Tibial artery (tissue), 4 donors: ENCODE data around the gene KIF26B.

Experiments
- DNase-seq, 2 donors: peaks; one replicate each; pipeline ENCODE4 v3.0.0-alpha.2; 2019
- H3K27ac ChIP-seq, 2 donors: fragments of 200-600 bp; sonication (generic) in 1 of 2; 1 replicate in 1 of 2; 2 replicates in 1 of 2; pipeline ENCODE4 v1.5.1; 2018 to 2019; ENCODE audit warnings: mild to moderate bottlenecking in 1 of 2
- H3K27me3 ChIP-seq, 2 donors: fragments of 200-600 bp; sonication (generic) in 1 of 2; one replicate each; pipeline versions ENCODE4 v1.5.1 to v1.6.0; 2016 to 2019
- H3K36me3 ChIP-seq, 3 donors: fragments of 200-600 bp; sonication (generic) in 2 of 3; one replicate each; pipeline ENCODE4 v1.5.1; 2016 to 2019; ENCODE audit warnings: mild to moderate bottlenecking in 2 of 3
- H3K4me1 ChIP-seq, 4 donors: fragments of 200-600 bp; sonication (generic) in 2 of 4; 1 replicate in 3 of 4; 2 replicates in 1 of 4; pipeline ENCODE4 v1.5.1; 2016 to 2019
- H3K4me3 ChIP-seq, 2 donors: fragments of 200-600 bp; sonication (generic) in 1 of 2; 1 replicate in 1 of 2; 2 replicates in 1 of 2; pipeline ENCODE4 v1.5.1; 2018 to 2019; ENCODE audit warnings: mild to moderate bottlenecking in 2 of 2
- H3K9me3 ChIP-seq, 3 donors: fragments of 200-600 bp; sonication (generic) in 1 of 3; one replicate each; pipeline ENCODE4 v1.5.1; 2016 to 2019
- intact Hi-C: fragments of 100-400 bp; cut with DNase I; formaldehyde crosslinking; loops from one replicate; pipeline ENCODE4 v1.15.0; 2023; ENCODE audit warnings: low total_unique reads
- TF ChIP-seq, protein P1 (sequence below), 2 experiments: fragments of 200-600 bp in 1 of 2; fragments of 450-650 bp in 1 of 2; IDR thresholded peaks; one replicate each; pipeline ENCODE4 v1.5.1; 2017 to 2019; ENCODE audit warnings: antibody characterized with exemption in 2 of 2, mild to moderate bottlenecking in 1 of 2, moderate library complexity in 1 of 2

Gene KIF26B

DNA sequence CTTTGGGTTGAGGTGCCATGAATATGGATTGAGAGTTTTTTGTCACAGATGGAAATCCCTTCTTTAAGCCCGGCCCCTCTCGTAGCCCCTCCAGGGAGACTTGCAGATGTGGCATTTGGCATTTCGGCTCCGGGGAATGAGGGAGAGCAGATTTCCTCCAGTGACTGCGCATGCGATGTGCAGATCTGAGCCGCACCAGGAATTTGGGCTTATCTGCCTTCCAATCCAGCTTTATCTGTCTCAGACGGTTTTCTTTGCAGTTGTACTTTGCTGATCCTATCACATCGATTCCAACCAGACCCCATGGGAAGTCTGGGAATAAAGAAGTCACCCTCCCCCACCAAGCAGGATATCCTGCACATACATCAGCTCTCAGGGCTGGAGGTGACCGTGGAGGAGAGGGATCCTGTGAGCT lies 11.7 kb downstream of the KIF26B start:
- Histone ChIP-seq H3K27ac (no peak overlapping the region), H3K36me3 (no peaks in the 10 kb centered on the region), H3K9me3 (no peaks in the 10 kb centered on the region), H3K27me3 (peaks cover 0 to 62% of the 10 kb centered on the region in 2 donors), H3K4me3 (peak overlapping the region in 1 of 2 donors; percentile 8), H3K4me1 (no peaks in the 10 kb centered on the region)
- TF ChIP-seq, protein P1, sequence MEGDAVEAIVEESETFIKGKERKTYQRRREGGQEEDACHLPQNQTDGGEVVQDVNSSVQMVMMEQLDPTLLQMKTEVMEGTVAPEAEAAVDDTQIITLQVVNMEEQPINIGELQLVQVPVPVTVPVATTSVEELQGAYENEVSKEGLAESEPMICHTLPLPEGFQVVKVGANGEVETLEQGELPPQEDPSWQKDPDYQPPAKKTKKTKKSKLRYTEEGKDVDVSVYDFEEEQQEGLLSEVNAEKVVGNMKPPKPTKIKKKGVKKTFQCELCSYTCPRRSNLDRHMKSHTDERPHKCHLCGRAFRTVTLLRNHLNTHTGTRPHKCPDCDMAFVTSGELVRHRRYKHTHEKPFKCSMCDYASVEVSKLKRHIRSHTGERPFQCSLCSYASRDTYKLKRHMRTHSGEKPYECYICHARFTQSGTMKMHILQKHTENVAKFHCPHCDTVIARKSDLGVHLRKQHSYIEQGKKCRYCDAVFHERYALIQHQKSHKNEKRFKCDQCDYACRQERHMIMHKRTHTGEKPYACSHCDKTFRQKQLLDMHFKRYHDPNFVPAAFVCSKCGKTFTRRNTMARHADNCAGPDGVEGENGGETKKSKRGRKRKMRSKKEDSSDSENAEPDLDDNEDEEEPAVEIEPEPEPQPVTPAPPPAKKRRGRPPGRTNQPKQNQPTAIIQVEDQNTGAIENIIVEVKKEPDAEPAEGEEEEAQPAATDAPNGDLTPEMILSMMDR (IDR thresholded peaks at IDR 0.05): no peak
- intact Hi-C loops: no loop called here
- DNase-seq: no peak

DNA sequence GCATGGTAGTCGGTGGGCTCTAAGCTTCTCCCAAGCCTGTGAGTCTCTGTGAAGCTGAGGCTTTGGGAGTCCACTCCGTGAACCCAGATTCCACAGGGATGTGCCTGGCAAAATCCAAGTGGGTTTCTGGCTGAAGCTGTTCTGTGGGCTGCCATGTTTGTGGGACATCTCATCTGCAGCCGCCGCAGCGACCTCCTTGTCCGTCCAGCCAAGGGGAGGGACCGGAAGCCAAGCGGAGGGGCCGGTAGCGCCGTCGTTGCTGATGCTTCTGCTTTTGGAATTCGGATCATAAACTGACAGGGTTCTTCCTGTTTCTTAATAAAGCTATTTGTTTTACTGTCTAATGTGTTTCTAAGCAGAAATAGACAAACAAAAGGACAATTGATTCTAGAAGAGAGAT lies 13.3 kb downstream of the KIF26B start:
- intact Hi-C loops: no loop called here
- H3K4me1 ChIP-seq: no peaks in the 10 kb centered on the region
- H3K27ac ChIP-seq: no peak overlapping the region
- H3K9me3 ChIP-seq: no peaks in the 10 kb centered on the region
- TF ChIP-seq, protein P1 (IDR thresholded peaks at IDR 0.05): no peak
- no peak for DNase-seq
- peaks cover 0 to 53% of the 10 kb centered on the region in 2 donors for H3K27me3 ChIP-seq
- no peak overlapping the region for H3K4me3 ChIP-seq
- H3K36me3 ChIP-seq: no peaks in the 10 kb centered on the region

DNA sequence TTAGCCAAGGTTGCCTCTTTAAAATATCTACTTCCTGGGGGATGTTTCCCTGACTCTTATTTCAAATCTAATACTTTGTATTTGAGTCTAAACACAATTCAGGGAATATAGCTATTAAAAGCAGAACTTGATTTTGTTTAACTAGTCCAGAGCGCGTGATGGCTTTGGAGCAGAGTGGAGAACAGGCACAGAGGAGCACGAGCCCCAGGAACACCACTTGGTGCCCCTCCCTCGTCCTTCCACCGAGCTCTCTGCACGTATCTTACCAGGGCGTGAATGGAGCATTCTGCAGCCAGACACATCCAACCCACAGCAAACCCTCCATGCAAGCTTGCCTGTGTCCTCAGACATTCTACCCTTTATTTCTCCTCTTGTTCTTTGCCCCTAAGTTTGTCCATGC lies 14.1 kb downstream of the KIF26B start:
- intact Hi-C loops: no loop called here
- Histone ChIP-seq H3K27me3 (peaks cover 0 to 53% of the 10 kb centered on the region in 2 donors), H3K9me3 (no peaks in the 10 kb centered on the region)

DNA sequence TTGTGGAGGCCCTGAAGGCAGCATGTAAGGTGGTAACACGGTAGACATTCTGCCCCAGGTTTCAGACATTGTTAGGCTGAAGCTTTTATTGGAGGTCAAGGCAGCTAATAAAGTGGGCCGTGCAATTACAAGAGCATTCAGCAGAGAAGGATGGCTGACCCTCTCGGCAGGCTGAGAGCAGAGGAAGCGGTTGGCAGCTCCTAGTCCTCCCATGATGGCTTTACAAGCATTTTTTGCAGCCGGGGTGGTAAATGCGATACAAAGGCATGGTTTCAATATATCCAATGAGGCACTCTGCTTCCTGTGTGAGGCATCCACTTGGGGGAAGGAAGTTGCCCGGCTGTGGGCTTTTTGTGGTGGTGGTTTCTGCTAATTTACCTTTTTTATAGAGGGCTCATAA lies 14.6 kb downstream of the KIF26B start:
- H3K36me3 ChIP-seq: no peaks in the 10 kb centered on the region
- TF ChIP-seq, protein P1 (IDR thresholded peaks at IDR 0.05): no peak
- intact Hi-C loops: no loop called here

More for the DNA sequence above, 14.1 kb downstream of the KIF26B start:
- TF ChIP-seq, protein P1 (IDR thresholded peaks at IDR 0.05): no peak
- H3K36me3 ChIP-seq: no peaks in the 10 kb centered on the region
- DNase-seq: no peak
- no peaks in the 10 kb centered on the region for H3K4me1 ChIP-seq
- H3K27ac ChIP-seq: no peak overlapping the region
- no peak overlapping the region for H3K4me3 ChIP-seq

DNA sequence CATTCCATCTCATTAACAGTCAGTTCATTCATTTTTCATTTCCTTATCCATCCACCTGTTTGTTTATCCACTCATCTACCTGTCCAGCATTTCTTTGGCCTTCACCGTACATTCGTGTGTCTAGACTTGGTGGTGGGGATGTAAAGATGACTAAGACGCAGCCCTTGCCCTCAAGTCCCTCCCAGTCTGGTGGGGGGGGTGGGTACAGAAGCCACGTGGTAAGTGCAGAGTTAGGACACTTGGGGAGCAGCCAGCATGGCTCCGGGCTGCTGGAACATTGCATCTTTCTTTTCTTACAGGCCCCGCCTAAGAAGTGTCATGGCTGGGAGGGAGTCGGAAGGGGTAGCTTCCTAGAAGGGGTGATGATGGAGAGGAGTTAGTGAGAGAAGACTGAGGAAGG lies 17.2 kb downstream of the KIF26B start:
- Histone ChIP-seq H3K36me3 (no peaks in the 10 kb centered on the region), H3K27ac (no peak overlapping the region), H3K9me3 (no peaks in the 10 kb centered on the region), H3K27me3 (peaks cover 0 to 40% of the 10 kb centered on the region in 2 donors), H3K4me1 (no peaks in the 10 kb centered on the region), H3K4me3 (no peak overlapping the region)
- TF ChIP-seq, protein P1 (IDR thresholded peaks at IDR 0.05): no peak
- no peak for DNase-seq
- intact Hi-C loops: no loop called here

More for the DNA sequence above, 14.6 kb downstream of the KIF26B start:
- Histone ChIP-seq H3K9me3 (no peaks in the 10 kb centered on the region), H3K27ac (no peak overlapping the region), H3K27me3 (peaks cover 0 to 51% of the 10 kb centered on the region in 2 donors), H3K4me3 (no peak overlapping the region), H3K4me1 (no peaks in the 10 kb centered on the region)
- no peak for DNase-seq

DNA sequence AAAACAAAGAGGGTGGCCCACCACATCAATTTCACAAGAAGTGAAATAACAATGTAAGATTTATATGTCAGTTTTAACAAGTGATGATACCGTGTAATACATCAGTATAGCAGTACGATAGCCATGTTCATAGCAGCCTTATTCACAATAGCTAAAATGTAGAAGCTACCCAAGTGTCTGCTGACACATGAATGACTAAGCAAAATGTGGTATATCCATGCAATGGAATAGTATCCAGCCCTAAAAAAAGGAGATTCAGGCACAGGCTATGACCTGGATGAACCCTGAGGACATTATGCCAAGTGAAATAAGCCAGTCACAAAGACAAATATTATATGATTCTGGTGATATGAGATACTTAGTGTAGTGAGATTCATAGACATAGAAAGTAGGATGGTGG lies 18.0 kb downstream of the KIF26B start:
- no peak for DNase-seq
- peaks cover 0 to 34% of the 10 kb centered on the region in 2 donors for H3K27me3 ChIP-seq
- no peaks in the 10 kb centered on the region for H3K36me3 ChIP-seq
- H3K9me3 ChIP-seq: no peaks in the 10 kb centered on the region
- TF ChIP-seq, protein P1 (IDR thresholded peaks at IDR 0.05): no peak
- H3K27ac ChIP-seq: no peak overlapping the region
- intact Hi-C loops: no loop called here
- H3K4me3 ChIP-seq: no peak overlapping the region
- H3K4me1 ChIP-seq: no peaks in the 10 kb centered on the region
